OCI-LY1 (cell line): ENCODE measurements around the gene PIGC.

Experiments
- H2AFZ ChIP-seq: fragments of 200-600 bp; sonication (generic), shearing (Covaris generic); 2 replicates; pipeline ENCODE4 v1.6.0; 2014; ENCODE audit warnings: antibody characterized with exemption, mild to moderate bottlenecking, low read length
- H3F3A ChIP-seq: fragments of 200-600 bp; sonication (generic), shearing (Covaris generic); 2 replicates; pipeline ENCODE4 v1.6.0; 2014; ENCODE audit warnings: mild to moderate bottlenecking, antibody characterized with exemption, low read length, moderate library complexity; ENCODE audit not compliant: insufficient read depth
- H3K27ac ChIP-seq: fragments of 200-600 bp; sonication (generic); 2 replicates; pipeline ENCODE4 v1.5.1; 2014; ENCODE audit warnings: low read length, mixed run types, mild to moderate bottlenecking, low read depth; ENCODE audit not compliant: poor library complexity, severe bottlenecking
- H3K27me3 ChIP-seq: fragments of 200-600 bp; sonication (generic); 2 replicates; pipeline ENCODE4 v1.6.0; 2014; ENCODE audit warnings: antibody characterized with exemption, mild to moderate bottlenecking, low read length, moderate library complexity; ENCODE audit not compliant: insufficient read depth
- H3K36me3 ChIP-seq: fragments of 200-600 bp; sonication (generic); 2 replicates; pipeline ENCODE4 v1.6.1; 2014; ENCODE audit warnings: mild to moderate bottlenecking, antibody characterized with exemption, low read length, moderate library complexity, mixed read lengths; ENCODE audit not compliant: insufficient read depth
- H3K4me1 ChIP-seq: fragments of 200-600 bp; sonication (generic); 2 replicates; pipeline ENCODE4 v1.5.1; 2014; ENCODE audit warnings: mild to moderate bottlenecking, low read length, moderate library complexity; ENCODE audit not compliant: insufficient read depth, severe bottlenecking
- H3K4me2 ChIP-seq: fragments of 200-600 bp; sonication (generic), shearing (Covaris generic); 2 replicates; pipeline ENCODE4 v1.6.1; 2014; ENCODE audit warnings: low read length
- H3K4me3 ChIP-seq: fragments of 200-600 bp; sonication (generic); 2 replicates; pipeline ENCODE4 v1.5.1; 2014; ENCODE audit warnings: low read length, low read depth, mild to moderate bottlenecking, mixed read lengths; ENCODE audit not compliant: poor library complexity, severe bottlenecking
- H3K79me2 ChIP-seq: fragments of 200-600 bp; shearing (Covaris generic); 2 replicates; pipeline ENCODE4 v1.6.1; 2016; ENCODE audit warnings: mixed run types, low read length, mixed read lengths; ENCODE audit not compliant: insufficient read depth
- H3K9ac ChIP-seq: fragments of 200-600 bp; sonication (generic), shearing (Covaris generic); 2 replicates; pipeline ENCODE4 v1.6.1; 2014; ENCODE audit warnings: mild to moderate bottlenecking, low read length, mixed read lengths
- H3K9me2 ChIP-seq: fragments of 200-600 bp; sonication (generic), shearing (Covaris generic); 2 replicates; pipeline ENCODE4 v1.6.1; 2014; ENCODE audit warnings: low read depth, mild to moderate bottlenecking, low read length, mixed read lengths
- H3K9me3 ChIP-seq: fragments of 200-600 bp; shearing (Covaris generic); 2 replicates; pipeline ENCODE4 v1.6.1; 2014; ENCODE audit warnings: low read length, mixed read lengths
- H4K20me1 ChIP-seq: fragments of 200-600 bp; sonication (generic), shearing (Covaris generic); 2 replicates; pipeline ENCODE4 v1.6.0; 2016; ENCODE audit warnings: mild to moderate bottlenecking, low read length; ENCODE audit not compliant: insufficient read depth
- CTCF ChIP-seq: fragments of 200-600 bp; sonication (generic), shearing (Covaris generic); IDR thresholded peaks from 2 replicates; pipeline ENCODE4 v1.5.1; 2017; ENCODE audit warnings: mild to moderate bottlenecking, antibody characterized with exemption, low read length, moderate library complexity, mixed read lengths
- EZH2 ChIP-seq: fragments of 200-600 bp; sonication (generic), shearing (Covaris generic); IDR thresholded peaks from 2 replicates; pipeline ENCODE4 v1.8.0; 2017; ENCODE audit warnings: borderline replicate concordance, mixed run types, mild to moderate bottlenecking, antibody characterized with exemption, low read length, moderate library complexity, mixed read lengths

PIGC gene

GRCh38 chr1:172391976-172392375 is 51.9 kb downstream of the PIGC start:
- Histone ChIP-seq H3K27ac (peak overlapping the region; percentile 92), H3K4me3 (peak overlapping the region; percentile 42), H3K9me3 (no peaks in the 10 kb centered on the region), H4K20me1 (no peaks in the 10 kb centered on the region), H3K4me1 (peaks cover 52% of the 10 kb centered on the region), H3F3A (no peaks in the 10 kb centered on the region), H3K9me2 (no peaks in the 10 kb centered on the region), H3K36me3 (no peaks in the 10 kb centered on the region), H2AFZ (peak overlapping the region; percentile 8), H3K79me2 (no peaks in the 10 kb centered on the region), H3K4me2 (peak overlapping the region; percentile 66), H3K9ac (peak overlapping the region; percentile 54), H3K27me3 (no peaks in the 10 kb centered on the region)
- TF ChIP-seq CTCF (no peak), EZH2 (no peak)
